ENCODE data around the gene COX7A2L. TPM values are rescaled to one million over a fixed set of nuclear protein-coding genes. Genes with fewer than 3 reads are reported as not detected.

Gene COX7A2L
- total and polyA plus RNA-seq, 4 donors = 55.0 to 102 (median 77.0) TPM

DNA sequence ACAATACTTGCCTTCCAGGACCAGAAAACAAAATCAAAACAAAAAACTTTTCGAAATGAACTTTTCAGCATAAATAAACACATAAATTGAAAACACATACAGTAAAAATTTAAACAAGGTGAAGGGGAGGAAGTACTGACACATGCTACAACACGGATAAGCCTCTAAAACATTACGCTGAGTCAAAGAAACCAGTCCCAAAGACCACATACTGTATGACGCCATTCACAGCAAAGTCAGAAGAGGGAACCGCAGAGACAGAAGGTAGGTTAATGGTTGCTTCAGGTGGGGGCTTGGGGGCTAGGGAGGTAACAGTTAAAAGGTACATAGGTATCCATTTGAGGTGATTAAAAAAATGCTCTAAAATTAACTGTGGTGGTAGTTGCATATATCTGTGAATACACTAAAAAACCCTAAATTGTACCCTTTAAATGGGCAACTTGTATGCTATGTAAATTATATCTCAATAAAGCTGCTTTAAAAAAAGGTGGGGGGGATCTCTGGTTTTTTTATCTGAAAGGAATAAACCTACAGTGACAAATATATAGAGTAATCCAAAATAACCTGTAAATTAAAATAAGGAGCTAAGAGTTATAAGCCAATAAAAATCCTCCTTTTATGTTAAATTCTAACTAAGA is 7.1 kb downstream of the COX7A2L start:
- DNase-seq (ENCODE audit: low spot score) = no peak
- H3K9me3 ChIP-seq (ENCODE audit: control insufficient read depth in 4 of 4, low read length in 3 of 4) = no peaks in the 10 kb centered on the region
- H3K4me1 ChIP-seq (ENCODE audit: control insufficient read depth in 4 of 4, insufficient read depth in 4 of 4, low read length in 3 of 4) = peaks cover 16 to 72% (median 54%) of the 10 kb centered on the region in 4 donors
- no peaks in the 10 kb centered on the region for H3K27me3 ChIP-seq (ENCODE audit: control insufficient read depth in 4 of 4, insufficient read depth in 4 of 4, low read length in 3 of 4)
- H3K9ac ChIP-seq (ENCODE audit: low read depth in 1 of 2, low read length in 2 of 2) = no peak overlapping the region
- TF ChIP-seq EGR1 (IDR thresholded peaks at IDR 0.05; ENCODE audit: low read depth in 2 of 2) = no peak
- TF ChIP-seq TAF1 (conservative IDR thresholded peaks at IDR 0.05) = no peak
- no peak for TF ChIP-seq HNF4A (conservative IDR thresholded peaks at IDR 0.05)
- TF ChIP-seq, protein P1, sequence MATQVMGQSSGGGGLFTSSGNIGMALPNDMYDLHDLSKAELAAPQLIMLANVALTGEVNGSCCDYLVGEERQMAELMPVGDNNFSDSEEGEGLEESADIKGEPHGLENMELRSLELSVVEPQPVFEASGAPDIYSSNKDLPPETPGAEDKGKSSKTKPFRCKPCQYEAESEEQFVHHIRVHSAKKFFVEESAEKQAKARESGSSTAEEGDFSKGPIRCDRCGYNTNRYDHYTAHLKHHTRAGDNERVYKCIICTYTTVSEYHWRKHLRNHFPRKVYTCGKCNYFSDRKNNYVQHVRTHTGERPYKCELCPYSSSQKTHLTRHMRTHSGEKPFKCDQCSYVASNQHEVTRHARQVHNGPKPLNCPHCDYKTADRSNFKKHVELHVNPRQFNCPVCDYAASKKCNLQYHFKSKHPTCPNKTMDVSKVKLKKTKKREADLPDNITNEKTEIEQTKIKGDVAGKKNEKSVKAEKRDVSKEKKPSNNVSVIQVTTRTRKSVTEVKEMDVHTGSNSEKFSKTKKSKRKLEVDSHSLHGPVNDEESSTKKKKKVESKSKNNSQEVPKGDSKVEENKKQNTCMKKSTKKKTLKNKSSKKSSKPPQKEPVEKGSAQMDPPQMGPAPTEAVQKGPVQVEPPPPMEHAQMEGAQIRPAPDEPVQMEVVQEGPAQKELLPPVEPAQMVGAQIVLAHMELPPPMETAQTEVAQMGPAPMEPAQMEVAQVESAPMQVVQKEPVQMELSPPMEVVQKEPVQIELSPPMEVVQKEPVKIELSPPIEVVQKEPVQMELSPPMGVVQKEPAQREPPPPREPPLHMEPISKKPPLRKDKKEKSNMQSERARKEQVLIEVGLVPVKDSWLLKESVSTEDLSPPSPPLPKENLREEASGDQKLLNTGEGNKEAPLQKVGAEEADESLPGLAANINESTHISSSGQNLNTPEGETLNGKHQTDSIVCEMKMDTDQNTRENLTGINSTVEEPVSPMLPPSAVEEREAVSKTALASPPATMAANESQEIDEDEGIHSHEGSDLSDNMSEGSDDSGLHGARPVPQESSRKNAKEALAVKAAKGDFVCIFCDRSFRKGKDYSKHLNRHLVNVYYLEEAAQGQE (IDR thresholded peaks at IDR 0.05) = no peak
- TF ChIP-seq RXRA (IDR thresholded peaks at IDR 0.05) = no peak
- TF ChIP-seq, protein P2, sequence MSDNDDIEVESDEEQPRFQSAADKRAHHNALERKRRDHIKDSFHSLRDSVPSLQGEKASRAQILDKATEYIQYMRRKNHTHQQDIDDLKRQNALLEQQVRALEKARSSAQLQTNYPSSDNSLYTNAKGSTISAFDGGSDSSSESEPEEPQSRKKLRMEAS (IDR thresholded peaks at IDR 0.05) = no peak
- TF ChIP-seq SP1 (IDR thresholded peaks at IDR 0.05) = no peak
- TF ChIP-seq, protein P3, sequence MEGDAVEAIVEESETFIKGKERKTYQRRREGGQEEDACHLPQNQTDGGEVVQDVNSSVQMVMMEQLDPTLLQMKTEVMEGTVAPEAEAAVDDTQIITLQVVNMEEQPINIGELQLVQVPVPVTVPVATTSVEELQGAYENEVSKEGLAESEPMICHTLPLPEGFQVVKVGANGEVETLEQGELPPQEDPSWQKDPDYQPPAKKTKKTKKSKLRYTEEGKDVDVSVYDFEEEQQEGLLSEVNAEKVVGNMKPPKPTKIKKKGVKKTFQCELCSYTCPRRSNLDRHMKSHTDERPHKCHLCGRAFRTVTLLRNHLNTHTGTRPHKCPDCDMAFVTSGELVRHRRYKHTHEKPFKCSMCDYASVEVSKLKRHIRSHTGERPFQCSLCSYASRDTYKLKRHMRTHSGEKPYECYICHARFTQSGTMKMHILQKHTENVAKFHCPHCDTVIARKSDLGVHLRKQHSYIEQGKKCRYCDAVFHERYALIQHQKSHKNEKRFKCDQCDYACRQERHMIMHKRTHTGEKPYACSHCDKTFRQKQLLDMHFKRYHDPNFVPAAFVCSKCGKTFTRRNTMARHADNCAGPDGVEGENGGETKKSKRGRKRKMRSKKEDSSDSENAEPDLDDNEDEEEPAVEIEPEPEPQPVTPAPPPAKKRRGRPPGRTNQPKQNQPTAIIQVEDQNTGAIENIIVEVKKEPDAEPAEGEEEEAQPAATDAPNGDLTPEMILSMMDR (IDR thresholded peaks at IDR 0.05; ENCODE audit: low read depth, low read length, missing input control) = no peak
- no peak for TF ChIP-seq JUND (IDR thresholded peaks at IDR 0.05)
- TF ChIP-seq, protein P4, sequence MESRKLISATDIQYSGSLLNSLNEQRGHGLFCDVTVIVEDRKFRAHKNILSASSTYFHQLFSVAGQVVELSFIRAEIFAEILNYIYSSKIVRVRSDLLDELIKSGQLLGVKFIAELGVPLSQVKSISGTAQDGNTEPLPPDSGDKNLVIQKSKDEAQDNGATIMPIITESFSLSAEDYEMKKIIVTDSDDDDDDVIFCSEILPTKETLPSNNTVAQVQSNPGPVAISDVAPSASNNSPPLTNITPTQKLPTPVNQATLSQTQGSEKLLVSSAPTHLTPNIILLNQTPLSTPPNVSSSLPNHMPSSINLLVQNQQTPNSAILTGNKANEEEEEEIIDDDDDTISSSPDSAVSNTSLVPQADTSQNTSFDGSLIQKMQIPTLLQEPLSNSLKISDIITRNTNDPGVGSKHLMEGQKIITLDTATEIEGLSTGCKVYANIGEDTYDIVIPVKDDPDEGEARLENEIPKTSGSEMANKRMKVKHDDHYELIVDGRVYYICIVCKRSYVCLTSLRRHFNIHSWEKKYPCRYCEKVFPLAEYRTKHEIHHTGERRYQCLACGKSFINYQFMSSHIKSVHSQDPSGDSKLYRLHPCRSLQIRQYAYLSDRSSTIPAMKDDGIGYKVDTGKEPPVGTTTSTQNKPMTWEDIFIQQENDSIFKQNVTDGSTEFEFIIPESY (IDR thresholded peaks at IDR 0.05) = no peak
- H3K4me3 ChIP-seq (ENCODE audit: low read depth in 1 of 3, low read length in 3 of 3) = no peak overlapping the region
- H3K27ac ChIP-seq (ENCODE audit: low read depth in 1 of 2, low read length in 2 of 2) = no peak overlapping the region
- WGBS = 84% methylated on average over 5 of the region's 5 CpGs
- H3K36me3 ChIP-seq (ENCODE audit: control insufficient read depth in 4 of 4, insufficient read depth in 3 of 4, low read depth in 1 of 4, low read length in 3 of 4) = peaks cover 0 to 5% (median 4%) of the 10 kb centered on the region in 4 donors

DNA sequence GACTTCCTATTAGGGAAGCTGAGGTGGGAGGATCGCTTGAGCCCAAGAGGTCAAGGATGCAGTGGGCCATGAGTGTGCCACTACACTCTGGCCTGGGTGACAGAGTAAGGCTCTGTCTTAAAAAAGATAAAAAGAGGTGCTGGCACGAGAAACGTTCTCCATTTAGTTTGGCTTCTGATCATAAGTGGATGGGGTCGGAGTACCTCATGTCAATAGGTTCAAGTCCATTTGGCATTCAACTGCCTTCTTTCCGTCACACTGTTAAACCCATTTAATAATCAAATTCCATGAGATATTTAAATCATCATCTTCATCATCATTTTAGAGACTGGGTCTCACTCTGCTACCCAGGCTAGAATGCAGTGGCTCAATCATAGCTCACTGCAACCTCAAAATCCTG is 9.2 kb downstream of the COX7A2L start:
- Histone ChIP-seq H3K27me3 (ENCODE audit: control insufficient read depth in 4 of 4, insufficient read depth in 4 of 4, low read length in 3 of 4) (no peaks in the 10 kb centered on the region), H3K4me1 (ENCODE audit: control insufficient read depth in 4 of 4, insufficient read depth in 4 of 4, low read length in 3 of 4) (peaks cover 10 to 76% (median 59%) of the 10 kb centered on the region in 4 donors), H3K27ac (ENCODE audit: low read depth in 1 of 2, low read length in 2 of 2) (peak overlapping the region in 1 of 2 donors; percentile 30), H3K9me3 (ENCODE audit: control insufficient read depth in 4 of 4, low read length in 3 of 4) (no peaks in the 10 kb centered on the region), H3K36me3 (ENCODE audit: control insufficient read depth in 4 of 4, insufficient read depth in 3 of 4, low read depth in 1 of 4, low read length in 3 of 4) (peaks cover 0 to 5% (median 4%) of the 10 kb centered on the region in 4 donors), H3K4me3 (ENCODE audit: low read depth in 1 of 3, low read length in 3 of 3) (no peak overlapping the region), H3K9ac (ENCODE audit: low read depth in 1 of 2, low read length in 2 of 2) (no peak overlapping the region)
- no peak for DNase-seq (ENCODE audit: low spot score)
- 46% methylated on average over 5 of the region's 5 CpGs for WGBS
- no peak for TF ChIP-seq SP1 (IDR thresholded peaks at IDR 0.05)
- peak; percentile 24 for TF ChIP-seq HNF4G (IDR thresholded peaks at IDR 0.05)
- peak; percentile 53 to 71 for TF ChIP-seq HNF4A (conservative IDR thresholded peaks at IDR 0.05)
- TF ChIP-seq RAD21 (IDR thresholded peaks at IDR 0.05) = no peak
- peak; percentile 23 to 57 for TF ChIP-seq RXRA (IDR thresholded peaks at IDR 0.05)
- TF ChIP-seq, protein P1 (IDR thresholded peaks at IDR 0.05) = no peak
- TF ChIP-seq YY1 (IDR thresholded peaks at IDR 0.05) = no peak
- no peak for TF ChIP-seq GABPA (IDR thresholded peaks at IDR 0.05 in 1 of 2, conservative IDR thresholded peaks at IDR 0.05 in 1 of 2)
